PFSK-1 (cell line): ENCODE results near the gene CALML3.

Experiments used
- FOXP2 ChIP-seq: optimal IDR thresholded peaks from 2 replicates; pipeline ENCODE3; 2011; ENCODE audit warnings: borderline replicate concordance, control low read depth, inconsistent platforms; ENCODE audit not compliant: insufficient read depth; ENCODE audit errors: extremely low read length, extremely low read depth
- POLR2AphosphoS5 ChIP-seq: IDR thresholded peaks from 2 replicates; pipeline ENCODE4 v1.6.1; 2012; ENCODE audit warnings: low read depth, mild to moderate bottlenecking, control low read depth, low read length, moderate library complexity
- SIN3A ChIP-seq: IDR thresholded peaks from 2 replicates; pipeline ENCODE4 v1.6.1; 2012; ENCODE audit warnings: mild to moderate bottlenecking, low read length, moderate library complexity, borderline replicate concordance; ENCODE audit not compliant: insufficient read depth
- TAF1 ChIP-seq: IDR thresholded peaks from 2 replicates; pipeline ENCODE4 v1.6.1; 2012; ENCODE audit warnings: low read length, control low read depth, borderline replicate concordance; ENCODE audit not compliant: insufficient read depth
- TF ChIP-seq, protein P1 (sequence below), 2 experiments: IDR thresholded peaks; 2 replicates each; pipeline versions ENCODE4 v1.6.1 to v1.8.0; 2011 to 2012; ENCODE audit warnings: low read depth in 2 of 2, low read length in 2 of 2, control low read depth in 1 of 2, inconsistent platforms in 1 of 2, mild to moderate bottlenecking in 1 of 2, moderate library complexity in 1 of 2; ENCODE audit not compliant: insufficient read depth in 1 of 2

The CALML3 gene

DNA sequence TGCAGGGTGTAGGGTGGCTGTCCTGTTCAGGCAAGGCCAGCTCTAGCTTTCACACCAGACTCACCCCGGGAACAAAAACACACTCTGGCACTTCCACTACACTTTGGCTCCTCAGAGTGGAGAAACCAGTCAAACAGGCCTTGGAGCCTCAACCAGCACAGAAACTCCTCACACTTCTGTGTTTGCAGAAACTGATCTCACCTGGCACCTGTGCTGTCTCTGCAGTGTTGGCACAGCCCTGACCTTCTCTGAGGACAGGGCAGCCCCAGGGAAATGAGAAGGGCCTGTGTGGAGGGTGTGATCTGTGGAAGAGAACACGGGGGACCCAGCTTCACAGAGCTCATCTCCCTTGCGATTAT is 21.3 kb upstream of the CALML3 start:
- TF ChIP-seq, protein P1, sequence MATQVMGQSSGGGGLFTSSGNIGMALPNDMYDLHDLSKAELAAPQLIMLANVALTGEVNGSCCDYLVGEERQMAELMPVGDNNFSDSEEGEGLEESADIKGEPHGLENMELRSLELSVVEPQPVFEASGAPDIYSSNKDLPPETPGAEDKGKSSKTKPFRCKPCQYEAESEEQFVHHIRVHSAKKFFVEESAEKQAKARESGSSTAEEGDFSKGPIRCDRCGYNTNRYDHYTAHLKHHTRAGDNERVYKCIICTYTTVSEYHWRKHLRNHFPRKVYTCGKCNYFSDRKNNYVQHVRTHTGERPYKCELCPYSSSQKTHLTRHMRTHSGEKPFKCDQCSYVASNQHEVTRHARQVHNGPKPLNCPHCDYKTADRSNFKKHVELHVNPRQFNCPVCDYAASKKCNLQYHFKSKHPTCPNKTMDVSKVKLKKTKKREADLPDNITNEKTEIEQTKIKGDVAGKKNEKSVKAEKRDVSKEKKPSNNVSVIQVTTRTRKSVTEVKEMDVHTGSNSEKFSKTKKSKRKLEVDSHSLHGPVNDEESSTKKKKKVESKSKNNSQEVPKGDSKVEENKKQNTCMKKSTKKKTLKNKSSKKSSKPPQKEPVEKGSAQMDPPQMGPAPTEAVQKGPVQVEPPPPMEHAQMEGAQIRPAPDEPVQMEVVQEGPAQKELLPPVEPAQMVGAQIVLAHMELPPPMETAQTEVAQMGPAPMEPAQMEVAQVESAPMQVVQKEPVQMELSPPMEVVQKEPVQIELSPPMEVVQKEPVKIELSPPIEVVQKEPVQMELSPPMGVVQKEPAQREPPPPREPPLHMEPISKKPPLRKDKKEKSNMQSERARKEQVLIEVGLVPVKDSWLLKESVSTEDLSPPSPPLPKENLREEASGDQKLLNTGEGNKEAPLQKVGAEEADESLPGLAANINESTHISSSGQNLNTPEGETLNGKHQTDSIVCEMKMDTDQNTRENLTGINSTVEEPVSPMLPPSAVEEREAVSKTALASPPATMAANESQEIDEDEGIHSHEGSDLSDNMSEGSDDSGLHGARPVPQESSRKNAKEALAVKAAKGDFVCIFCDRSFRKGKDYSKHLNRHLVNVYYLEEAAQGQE (IDR thresholded peaks at IDR 0.05; ENCODE audit: insufficient read depth in 1 of 2, low read depth in 2 of 2, low read length in 2 of 2) = no peak

GRCh38 chr10:5504146-5505072 is 20.4 kb upstream of the CALML3 start:
- TF ChIP-seq SIN3A = no peak
- no peak for TF ChIP-seq TAF1
- TF ChIP-seq, protein P1 (IDR thresholded peaks at IDR 0.05; ENCODE audit: insufficient read depth in 1 of 2, low read depth in 2 of 2, low read length in 2 of 2) = no peak
- TF ChIP-seq FOXP2 = no peak

DNA sequence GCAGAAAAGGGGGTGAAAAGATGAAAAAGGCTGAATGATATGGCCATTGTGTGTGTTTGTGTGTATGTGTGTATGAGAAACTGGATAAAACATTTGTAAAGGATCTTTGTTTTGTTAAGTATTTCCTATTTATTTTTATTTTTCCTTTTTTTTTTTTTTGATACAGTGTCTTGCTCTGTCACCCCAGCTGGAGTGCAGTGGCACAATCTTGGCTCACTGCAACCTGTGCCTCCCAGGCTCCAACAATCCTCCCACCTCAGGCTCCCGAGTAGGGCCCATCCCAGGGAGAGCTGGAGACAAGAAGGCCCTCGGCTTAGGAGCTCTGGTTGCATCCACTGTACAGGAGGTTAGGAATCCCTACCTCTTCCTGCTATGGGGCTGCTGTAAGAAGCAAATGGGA is 18.5 kb upstream of the CALML3 start:
- TF ChIP-seq TAF1 = no peak
- TF ChIP-seq POLR2AphosphoS5 = no peak
- no peak for TF ChIP-seq SIN3A
- TF ChIP-seq FOXP2 = no peak
- TF ChIP-seq, protein P1 (IDR thresholded peaks at IDR 0.05; ENCODE audit: insufficient read depth in 1 of 2, low read depth in 2 of 2, low read length in 2 of 2) = no peak

DNA sequence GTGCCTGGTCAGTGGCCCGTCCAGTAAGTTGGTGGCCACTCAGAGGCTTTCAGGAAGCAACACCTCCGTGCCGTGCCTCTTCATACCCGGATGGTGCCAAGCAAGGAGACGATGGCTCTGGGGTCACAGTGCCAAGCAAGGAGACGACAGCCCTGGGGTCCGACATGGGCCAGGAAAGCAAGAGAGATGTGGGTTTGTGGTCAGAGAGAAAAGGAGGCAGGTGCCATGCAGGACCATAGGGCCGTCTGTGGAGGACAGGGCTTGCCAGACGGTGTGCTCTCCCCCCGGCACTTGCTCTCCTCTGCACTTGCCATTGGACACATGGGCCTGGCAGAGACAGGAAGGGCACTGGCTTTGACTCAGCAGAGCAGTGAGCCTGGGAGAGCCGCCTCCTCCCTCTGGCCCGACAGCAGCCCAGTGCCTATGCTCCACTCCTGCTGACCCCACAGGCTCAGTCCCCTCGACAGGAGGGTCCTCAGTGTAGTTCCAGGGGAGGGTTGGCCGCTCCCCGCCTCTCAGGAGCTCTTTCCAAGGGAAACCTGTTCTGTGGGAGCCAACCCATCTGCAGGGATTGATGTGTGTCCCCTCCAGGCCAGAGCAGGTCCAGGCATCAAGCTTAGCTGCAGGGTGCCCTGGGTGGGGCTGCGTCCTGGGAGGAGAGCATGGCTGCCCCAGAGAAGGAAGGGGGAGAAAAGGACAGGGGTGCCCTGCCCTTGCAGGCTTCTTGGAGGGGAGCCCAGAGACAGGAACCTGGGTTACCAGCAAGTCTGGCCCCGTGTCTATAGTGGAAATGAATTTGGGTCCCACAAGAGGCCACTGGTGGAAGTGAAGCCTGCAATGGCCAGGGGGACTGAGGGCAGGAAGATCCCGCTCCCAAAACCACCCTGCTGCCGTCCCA is 17.8 kb upstream of the CALML3 start:
- TF ChIP-seq POLR2AphosphoS5 (no peak), SIN3A (no peak), TAF1 (no peak), FOXP2 (no peak)
- TF ChIP-seq, protein P1 (IDR thresholded peaks at IDR 0.05; ENCODE audit: insufficient read depth in 1 of 2, low read depth in 2 of 2, low read length in 2 of 2) = no peak
